Measurements from ENCODE around the gene PPP1R27. TPM values are rescaled to one million over a fixed set of nuclear protein-coding genes. Genes with fewer than 3 reads are reported as not detected.

PPP1R27 gene
- total RNA-seq, 1 donor, result not detected

- H3K4me3 ChIP-seq (ENCODE audit: insufficient read depth, low read length), result no peak overlapping the region
- H3K79me2 ChIP-seq (ENCODE audit: insufficient read depth, low read length), result peaks cover 58% of the 10 kb centered on the region
- peak; percentile 78 for DNase-seq (ENCODE audit: insufficient read length, low spot score, missing footprints)
- no peaks in the 10 kb centered on the region for H3K27me3 ChIP-seq (ENCODE audit: insufficient read depth, low read length)
- no peak for TF ChIP-seq CTCF (IDR thresholded peaks at IDR 0.05; ENCODE audit: extremely low read depth, low read depth, low read length)
- no peaks in the 10 kb centered on the region for H3K9me3 ChIP-seq (ENCODE audit: low read depth, low read length)
- peak overlapping the region; percentile 51 for H3K27ac ChIP-seq (ENCODE audit: low read depth, low read length)
- peaks cover 55% of the 10 kb centered on the region for H3K36me3 ChIP-seq (ENCODE audit: insufficient read depth, low read length)
- H4K20me1 ChIP-seq (ENCODE audit: insufficient read depth, low read length), result peaks cover 48% of the 10 kb centered on the region
- no peak overlapping the region for H2AFZ ChIP-seq (ENCODE audit: low read length)
- peaks cover 26% of the 10 kb centered on the region for H3K4me1 ChIP-seq (ENCODE audit: insufficient read depth, low read length)
- H3K4me2 ChIP-seq (ENCODE audit: insufficient read depth, low read length), result no peak overlapping the region
Observed at GRCh38 chr17:81867991-81868673, 33.3 kb upstream of the PPP1R27 start.

- Histone ChIP-seq H3K36me3 (ENCODE audit: insufficient read depth, low read length) (peaks cover 60% of the 10 kb centered on the region), H3K79me2 (ENCODE audit: insufficient read depth, low read length) (peaks cover 64% of the 10 kb centered on the region), H3K4me1 (ENCODE audit: insufficient read depth, low read length) (peaks cover 32% of the 10 kb centered on the region), H3K27ac (ENCODE audit: low read depth, low read length) (peak overlapping the region; percentile 41), H2AFZ (ENCODE audit: low read length) (no peak overlapping the region), H3K4me2 (ENCODE audit: insufficient read depth, low read length) (no peak overlapping the region), H3K9me3 (ENCODE audit: low read depth, low read length) (no peaks in the 10 kb centered on the region), H3K27me3 (ENCODE audit: insufficient read depth, low read length) (no peaks in the 10 kb centered on the region), H3K4me3 (ENCODE audit: insufficient read depth, low read length) (no peak overlapping the region), H4K20me1 (ENCODE audit: insufficient read depth, low read length) (peaks cover 48% of the 10 kb centered on the region)
- DNase-seq (ENCODE audit: insufficient read length, low spot score, missing footprints), result peak; percentile 78
- TF ChIP-seq CTCF (IDR thresholded peaks at IDR 0.05; ENCODE audit: extremely low read depth, low read depth, low read length), result no peak
Observed at GRCh38 chr17:81867170-81867990, 32.5 kb upstream of the PPP1R27 start.

GRCh38 chr17:81866440-81867169 lies 31.8 kb upstream of the PPP1R27 start:
- H3K27me3 ChIP-seq (ENCODE audit: insufficient read depth, low read length), result no peaks in the 10 kb centered on the region
- H3K27ac ChIP-seq (ENCODE audit: low read depth, low read length), result peak overlapping the region; percentile 42
- H3K4me2 ChIP-seq (ENCODE audit: insufficient read depth, low read length), result no peak overlapping the region
- peaks cover 31% of the 10 kb centered on the region for H3K4me1 ChIP-seq (ENCODE audit: insufficient read depth, low read length)
- peaks cover 67% of the 10 kb centered on the region for H3K79me2 ChIP-seq (ENCODE audit: insufficient read depth, low read length)
- peaks cover 48% of the 10 kb centered on the region for H4K20me1 ChIP-seq (ENCODE audit: insufficient read depth, low read length)
- no peak for TF ChIP-seq CTCF (IDR thresholded peaks at IDR 0.05; ENCODE audit: extremely low read depth, low read depth, low read length)
- no peak overlapping the region for H2AFZ ChIP-seq (ENCODE audit: low read length)
- H3K9me3 ChIP-seq (ENCODE audit: low read depth, low read length), result no peaks in the 10 kb centered on the region
- H3K36me3 ChIP-seq (ENCODE audit: insufficient read depth, low read length), result peaks cover 60% of the 10 kb centered on the region
- peak; percentile 87 for DNase-seq (ENCODE audit: insufficient read length, low spot score, missing footprints)
- H3K4me3 ChIP-seq (ENCODE audit: insufficient read depth, low read length), result no peak overlapping the region

Measured in osteoblast (primary cell).